T follicular helper cell (primary cell): ENCODE measurements around the gene MAST3.
"Not testable (repeated sequence)": the region's sequence is repeated elsewhere in the genome, so short reads cannot be mapped to it uniquely, and the experiment has no call there.

Experiments used
- DNase-seq: peaks from one replicate; pipeline ENCODE4 v3.0.0-alpha.2; 2020; ENCODE audit warnings: low read depth

MAST3 gene

GRCh38 chr19:18086590-18087138, 10.9 kb upstream of the MAST3 start, which contains the start of gene IL12RB1:
TSS of gene IL12RB1 (minus strand) at chr19:18086934. CDS start at chr19:18086823, 111 bp downstream.
- peak; percentile 33 for DNase-seq

- peak; percentile 43 for DNase-seq
Measured at GRCh38 chr19:18089096-18089541, 8.5 kb upstream of the MAST3 start.

GRCh38 chr19:18089726-18090125, 7.9 kb upstream of the MAST3 start:
- no peak for DNase-seq

- DNase-seq = no peak
Measured at GRCh38 chr19:18090545-18091216, 6.9 kb upstream of the MAST3 start.

- DNase-seq = peak; percentile 72
Measured at GRCh38 chr19:18091217-18091608, 6.4 kb upstream of the MAST3 start.

GRCh38 chr19:18093439-18094161, 4.0 kb upstream of the MAST3 start:
- no peak for DNase-seq

- DNase-seq = no peak
Measured at GRCh38 chr19:18096258-18096657, 1.3 kb upstream of the MAST3 start.

GRCh38 chr19:18097993-18098890, 664 bp downstream of the MAST3 start:
- no peak for DNase-seq

GRCh38 chr19:18098891-18099622, 1.5 kb downstream of the MAST3 start:
- DNase-seq = no peak

- DNase-seq = no peak
Measured at GRCh38 chr19:18099623-18099995, 2.0 kb downstream of the MAST3 start.

GRCh38 chr19:18100710-18101109, 3.1 kb downstream of the MAST3 start:
- DNase-seq = no peak

- no peak for DNase-seq
Measured at GRCh38 chr19:18101268-18101667, 3.7 kb downstream of the MAST3 start.

GRCh38 chr19:18102916-18103542, 5.5 kb downstream of the MAST3 start:
- no peak for DNase-seq

- no peak for DNase-seq
Measured at GRCh38 chr19:18104793-18105131, 7.2 kb downstream of the MAST3 start.

- not testable (repeated sequence) for DNase-seq
Measured at GRCh38 chr19:18105259-18105658, 7.7 kb downstream of the MAST3 start.

- DNase-seq = no peak
Measured at GRCh38 chr19:18107235-18107634, 9.7 kb downstream of the MAST3 start.

GRCh38 chr19:18108897-18109296, 11.3 kb downstream of the MAST3 start:
- DNase-seq = no peak

GRCh38 chr19:18109341-18109732, 11.8 kb downstream of the MAST3 start:
- no peak for DNase-seq

- DNase-seq = no peak
Measured at GRCh38 chr19:18109733-18110608, 12.4 kb downstream of the MAST3 start.

GRCh38 chr19:18110609-18111232, 13.1 kb downstream of the MAST3 start:
- no peak for DNase-seq
